ENCODE measurements around the gene SINHCAF.

GRCh38 chr12:31321186-31321896 is 4.6 kb downstream of the SINHCAF start:
- TF ChIP-seq EZH2 (optimal IDR thresholded peaks at IDR 0.05; ENCODE audit: low read depth, low read length) = no peak
- no peak for TF ChIP-seq CTCF (IDR thresholded peaks at IDR 0.05; ENCODE audit: low read length)
